GM21619 (cell line): ENCODE measurements around the gene AFF3.

Source experiments
- ATAC-seq: cut with Tn5 transposase; IDR thresholded peaks from one replicate; pipeline ENCODE4 v1.9.1; 2021; ENCODE audit not compliant: unreplicated experiment

AFF3 gene

GRCh38 chr2:99808361-99809200 is 333.8 kb downstream of the AFF3 start:
- no peak for ATAC-seq

- no peak for ATAC-seq
These were observed 335.6 kb downstream of the AFF3 start for GRCh38 chr2:99806758-99807157.

GRCh38 chr2:99805930-99806476 is 336.4 kb downstream of the AFF3 start:
- no peak for ATAC-seq

- no peak for ATAC-seq
These were observed 338.5 kb downstream of the AFF3 start for GRCh38 chr2:99803846-99804245.

DNA sequence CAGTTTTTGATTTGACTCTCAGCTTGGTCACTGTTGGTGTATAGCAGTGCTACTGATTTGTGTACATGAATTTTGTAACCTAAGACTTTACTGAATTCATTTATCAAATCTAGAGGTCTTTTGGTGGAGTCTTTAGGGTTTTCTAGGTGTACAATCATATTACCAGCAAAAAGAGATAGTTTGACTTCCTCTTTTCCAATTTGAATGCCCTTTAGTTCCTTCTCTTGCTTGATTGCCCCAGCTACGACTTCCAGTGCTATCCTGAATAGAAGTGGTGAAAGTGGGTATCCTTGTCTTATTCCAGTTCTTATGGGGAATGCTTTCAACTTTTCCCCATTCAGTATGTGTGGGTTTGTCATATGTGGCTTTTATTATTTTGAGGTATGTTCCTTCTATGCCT is 339.7 kb downstream of the AFF3 start:
- no peak for ATAC-seq

DNA sequence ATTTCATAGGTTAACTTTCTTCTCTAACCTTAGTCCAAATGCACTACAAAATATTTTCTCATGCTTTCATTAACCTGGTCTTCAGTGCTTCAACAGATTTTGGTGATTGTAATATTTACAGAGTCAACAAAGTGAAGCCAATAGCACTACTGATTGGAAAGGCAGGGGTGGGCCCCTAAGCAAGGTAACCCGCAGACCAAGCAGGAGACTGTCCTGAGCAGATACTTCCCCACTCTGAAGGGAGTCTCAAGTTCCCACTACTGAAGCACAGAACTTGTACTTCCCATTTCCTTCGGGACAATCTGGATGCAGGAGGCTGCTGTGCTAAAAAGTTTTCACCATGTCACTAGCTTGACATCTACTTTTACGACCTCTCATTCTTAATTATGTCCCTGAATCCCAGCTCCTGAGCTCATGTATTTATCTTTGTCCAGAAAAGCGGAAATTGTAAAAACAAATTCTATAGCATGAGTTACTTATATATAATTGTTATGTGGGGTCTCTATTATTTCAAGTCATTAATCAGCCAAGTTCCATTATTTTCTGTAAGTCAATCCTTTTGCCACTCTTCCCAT is 341.0 kb downstream of the AFF3 start:
- ATAC-seq: no peak

GRCh38 chr2:99797475-99797874 is 344.9 kb downstream of the AFF3 start:
- no peak for ATAC-seq

GRCh38 chr2:99794414-99794813 is 348.0 kb downstream of the AFF3 start:
- no peak for ATAC-seq

- no peak for ATAC-seq
These were observed 349.4 kb downstream of the AFF3 start for GRCh38 chr2:99793022-99793421.

- ATAC-seq: no peak
These were observed 352.5 kb downstream of the AFF3 start for GRCh38 chr2:99789849-99790248.

- ATAC-seq: no peak
These were observed 354.5 kb downstream of the AFF3 start for GRCh38 chr2:99787769-99788382.

- no peak for ATAC-seq
These were observed 355.6 kb downstream of the AFF3 start for GRCh38 chr2:99786636-99787390.

DNA sequence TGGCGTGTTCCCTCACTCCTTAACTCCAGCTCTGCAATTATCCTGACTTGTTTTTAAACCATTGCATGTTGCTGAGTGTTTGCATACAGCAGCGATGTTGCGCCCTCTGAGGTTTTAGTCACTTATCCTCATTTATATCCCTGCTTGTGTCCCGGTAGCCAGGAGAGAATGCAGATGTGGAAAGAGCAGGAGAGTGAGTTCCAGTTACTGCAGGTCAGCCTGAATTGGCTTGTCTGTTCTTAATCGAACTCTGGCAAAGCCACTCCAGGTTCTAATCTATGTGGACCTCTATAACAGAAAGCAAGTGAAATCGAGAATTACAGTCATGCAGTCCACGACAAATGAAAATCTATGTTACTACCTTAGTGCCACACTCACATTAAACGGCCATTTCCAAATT is 357.4 kb downstream of the AFF3 start:
- ATAC-seq: no peak

GRCh38 chr2:99784282-99784681 is 358.1 kb downstream of the AFF3 start:
- ATAC-seq: no peak

GRCh38 chr2:99780276-99780675 is 362.1 kb downstream of the AFF3 start:
- ATAC-seq: no peak

- no peak for ATAC-seq
These were observed 363.1 kb downstream of the AFF3 start for GRCh38 chr2:99779276-99779675.

DNA sequence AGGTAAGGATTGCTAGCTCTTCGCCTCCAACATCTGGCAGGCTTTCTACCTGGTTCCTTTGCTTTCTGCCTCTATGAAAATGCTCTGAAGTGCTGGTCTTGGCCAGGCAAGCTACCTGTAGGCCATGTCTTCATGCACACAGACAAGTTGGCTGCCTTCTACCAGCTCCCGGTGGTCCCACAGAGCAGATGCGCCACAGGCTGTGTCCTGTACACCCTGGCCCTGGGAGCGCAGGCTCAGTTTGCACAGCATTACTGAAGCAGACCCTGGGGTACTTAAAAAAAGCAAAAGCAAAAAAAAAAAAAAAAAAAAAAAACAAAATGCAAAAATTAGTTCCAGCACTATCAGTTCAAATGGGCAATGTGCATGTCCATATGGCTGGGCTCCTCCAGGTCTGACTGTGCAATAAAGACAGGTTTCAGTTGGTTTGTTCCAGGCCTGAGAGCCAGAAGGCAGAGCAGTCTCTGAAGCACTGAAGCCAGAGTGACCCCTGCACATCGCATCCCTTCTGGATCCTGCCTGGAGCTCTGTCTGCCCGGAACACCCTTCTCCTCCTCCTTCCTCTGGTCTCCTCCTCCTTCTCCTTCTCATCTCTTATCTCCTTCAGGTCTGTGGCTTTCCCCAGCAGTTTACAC is 364.6 kb downstream of the AFF3 start:
- ATAC-seq: no peak

DNA sequence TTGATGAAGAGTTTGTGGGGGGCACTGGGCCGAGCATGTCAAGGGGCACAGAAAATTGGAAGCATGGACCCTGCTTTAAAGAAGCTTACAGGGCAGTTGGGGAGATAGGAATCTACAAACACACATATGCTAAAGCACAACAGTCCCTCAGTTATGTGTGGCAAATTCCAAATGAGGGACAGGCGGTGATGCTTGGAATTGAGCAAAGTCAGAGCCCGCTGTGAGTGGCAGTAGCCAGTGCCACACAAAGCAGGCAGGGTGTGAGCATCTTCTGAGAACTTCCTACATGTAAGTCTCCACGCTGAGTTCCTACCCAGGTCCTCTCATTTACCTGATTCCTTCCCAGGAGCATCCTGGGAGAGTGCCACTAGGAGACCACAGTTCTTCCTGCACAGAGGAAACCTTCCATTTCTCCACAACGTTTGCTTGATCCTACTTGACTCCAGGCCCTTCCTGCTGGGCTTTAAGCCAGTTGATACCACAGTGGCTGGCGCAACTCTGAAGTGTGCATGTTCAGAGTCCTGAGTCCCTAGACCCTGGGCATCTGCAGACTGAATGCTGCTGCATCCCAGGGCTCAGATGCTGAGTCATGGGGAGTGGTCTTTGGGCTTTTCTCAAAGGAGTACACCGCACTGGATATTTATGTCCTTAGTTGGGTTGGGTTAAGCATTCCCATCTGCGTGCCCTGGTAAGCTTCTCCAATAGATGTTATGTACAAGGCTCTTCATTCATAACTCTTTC is 365.3 kb downstream of the AFF3 start:
- no peak for ATAC-seq

- no peak for ATAC-seq
These were observed 366.0 kb downstream of the AFF3 start for GRCh38 chr2:99776206-99776905.
